SU-DHL-6 (cell line): Measurements from ENCODE around the gene CELSR1.

Source experiments
- EZH2phosphoT487 ChIP-seq: fragments of 200-600 bp; sonication (generic), shearing (Covaris generic); conservative IDR thresholded peaks from 2 replicates; pipeline ENCODE4 v1.6.1; 2018; ENCODE audit warnings: mild to moderate bottlenecking, antibody characterized with exemption, low read length, moderate library complexity, mixed read lengths
- TF ChIP-seq, protein P1 (sequence below): fragments of 200-600 bp; sonication (generic); IDR thresholded peaks from one replicate; pipeline ENCODE4 v1.5.1; 2017; ENCODE audit warnings: antibody characterized with exemption, mild to moderate bottlenecking, low read length, moderate library complexity; ENCODE audit not compliant: insufficient read depth, poor library complexity, severe bottlenecking

DNA sequence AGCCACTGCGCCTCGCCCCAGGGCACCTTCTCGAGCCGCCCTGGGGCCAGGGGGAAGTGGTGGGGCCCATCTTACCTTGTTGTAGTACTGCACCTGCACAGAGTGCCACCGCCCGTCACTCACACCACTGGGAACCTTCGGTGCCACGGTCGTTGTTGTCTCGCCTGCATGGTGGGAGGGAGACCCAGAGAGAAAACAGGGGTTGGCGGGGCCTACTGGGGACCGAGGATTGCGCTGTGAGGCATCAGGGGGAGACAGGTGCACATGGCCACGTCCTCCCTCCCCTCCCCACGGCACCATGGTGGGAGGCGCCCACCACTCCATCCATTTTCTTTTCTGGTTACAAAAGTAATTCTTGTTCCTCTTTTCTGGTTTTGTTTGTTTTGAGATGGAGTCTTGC lies 104.1 kb downstream of the CELSR1 start:
- TF ChIP-seq, protein P1, sequence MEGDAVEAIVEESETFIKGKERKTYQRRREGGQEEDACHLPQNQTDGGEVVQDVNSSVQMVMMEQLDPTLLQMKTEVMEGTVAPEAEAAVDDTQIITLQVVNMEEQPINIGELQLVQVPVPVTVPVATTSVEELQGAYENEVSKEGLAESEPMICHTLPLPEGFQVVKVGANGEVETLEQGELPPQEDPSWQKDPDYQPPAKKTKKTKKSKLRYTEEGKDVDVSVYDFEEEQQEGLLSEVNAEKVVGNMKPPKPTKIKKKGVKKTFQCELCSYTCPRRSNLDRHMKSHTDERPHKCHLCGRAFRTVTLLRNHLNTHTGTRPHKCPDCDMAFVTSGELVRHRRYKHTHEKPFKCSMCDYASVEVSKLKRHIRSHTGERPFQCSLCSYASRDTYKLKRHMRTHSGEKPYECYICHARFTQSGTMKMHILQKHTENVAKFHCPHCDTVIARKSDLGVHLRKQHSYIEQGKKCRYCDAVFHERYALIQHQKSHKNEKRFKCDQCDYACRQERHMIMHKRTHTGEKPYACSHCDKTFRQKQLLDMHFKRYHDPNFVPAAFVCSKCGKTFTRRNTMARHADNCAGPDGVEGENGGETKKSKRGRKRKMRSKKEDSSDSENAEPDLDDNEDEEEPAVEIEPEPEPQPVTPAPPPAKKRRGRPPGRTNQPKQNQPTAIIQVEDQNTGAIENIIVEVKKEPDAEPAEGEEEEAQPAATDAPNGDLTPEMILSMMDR: no peak
- TF ChIP-seq EZH2phosphoT487: no peak
